ENCODE results near the gene CYB5B.

CYB5B gene

GRCh38 chr16:69467531-69468204 is 43.2 kb downstream of the CYB5B start:
- H3K4me3 ChIP-seq (ENCODE audit: low read depth, low read length) = no peak overlapping the region
- TF ChIP-seq CTCF (IDR thresholded peaks at IDR 0.05; ENCODE audit: low read depth, low read length) = no peak
- H3K27me3 ChIP-seq (ENCODE audit: insufficient read depth, low read depth, severe bottlenecking) = no peaks in the 10 kb centered on the region
- no peak overlapping the region for H3K27ac ChIP-seq
- no peaks in the 10 kb centered on the region for H3K9me3 ChIP-seq (ENCODE audit: severe bottlenecking)
- H3K36me3 ChIP-seq = peaks cover 7% of the 10 kb centered on the region
- no peak for DNase-seq

GRCh38 chr16:69469807-69470561 is 45.6 kb downstream of the CYB5B start:
- Histone ChIP-seq H3K27ac (no peak overlapping the region), H3K4me3 (ENCODE audit: low read depth, low read length) (no peak overlapping the region), H3K27me3 (ENCODE audit: insufficient read depth, low read depth, severe bottlenecking) (no peaks in the 10 kb centered on the region), H3K36me3 (no peaks in the 10 kb centered on the region; the same call in 1 of the 2 replicates), H3K9me3 (ENCODE audit: severe bottlenecking) (no peaks in the 10 kb centered on the region)
- no peak for DNase-seq
- no peak for TF ChIP-seq CTCF (IDR thresholded peaks at IDR 0.05; ENCODE audit: low read depth, low read length)

- Histone ChIP-seq H3K27ac (no peak overlapping the region), H3K27me3 (ENCODE audit: insufficient read depth, low read depth, severe bottlenecking) (no peaks in the 10 kb centered on the region), H3K9me3 (ENCODE audit: severe bottlenecking) (no peaks in the 10 kb centered on the region), H3K4me3 (ENCODE audit: low read depth, low read length) (no peak overlapping the region), H3K36me3 (no peaks in the 10 kb centered on the region)
- DNase-seq = no peak
- TF ChIP-seq CTCF (IDR thresholded peaks at IDR 0.05; ENCODE audit: low read depth, low read length) = no peak
Measured at GRCh38 chr16:69471121-69471520, 46.7 kb downstream of the CYB5B start.

- TF ChIP-seq CTCF (IDR thresholded peaks at IDR 0.05; ENCODE audit: low read depth, low read length) = no peak
- no peak overlapping the region for H3K27ac ChIP-seq
- no peak overlapping the region for H3K4me3 ChIP-seq (ENCODE audit: low read depth, low read length)
Measured at GRCh38 chr16:69474408-69474807, 50.0 kb downstream of the CYB5B start.

GRCh38 chr16:69476920-69477443 is 52.6 kb downstream of the CYB5B start:
- H3K27ac ChIP-seq = no peak overlapping the region
- no peak for DNase-seq
- no peak for TF ChIP-seq CTCF (IDR thresholded peaks at IDR 0.05; ENCODE audit: low read depth, low read length)
- no peaks in the 10 kb centered on the region for H3K27me3 ChIP-seq (ENCODE audit: insufficient read depth, low read depth, severe bottlenecking)
- no peaks in the 10 kb centered on the region for H3K9me3 ChIP-seq (ENCODE audit: severe bottlenecking)
- H3K4me3 ChIP-seq (ENCODE audit: low read depth, low read length) = no peak overlapping the region
- H3K36me3 ChIP-seq = no peaks in the 10 kb centered on the region

More at GRCh38 chr16:69474408-69474807, 50.0 kb downstream of the CYB5B start:
- Histone ChIP-seq H3K9me3 (ENCODE audit: severe bottlenecking) (no peaks in the 10 kb centered on the region), H3K36me3 (no peaks in the 10 kb centered on the region), H3K27me3 (ENCODE audit: insufficient read depth, low read depth, severe bottlenecking) (no peaks in the 10 kb centered on the region)
- DNase-seq = no peak

All from WERI-Rb-1 (cell line).